Omental fat pad (tissue), 4 donors: ENCODE data around the gene DOCK2. TPM values are rescaled to one million over a fixed set of nuclear protein-coding genes. Genes with fewer than 3 reads are reported as not detected.

Experiments
- ATAC-seq: fragments of 150-250 bp; one replicate; pipeline ENCODE4 v1.9.1; 2016; ENCODE audit warnings: mild to moderate bottlenecking, moderate library complexity; ENCODE audit not compliant: low FRiP score
- DNase-seq: peaks from one replicate; pipeline ENCODE4 v3.0.0-alpha.2; 2019; ENCODE audit warnings: low spot score
- total RNA-seq, 4 donors: library from RNA; depleted of rRNA; stranded (reverse); fragments of >200 nt; gene quantifications; one replicate each; pipeline ENCODE4 v1.1.0, GENCODE V29; 2016
- TF ChIP-seq, protein P1 (sequence below), 3 donors: fragments of 450-650 bp; IDR thresholded peaks; one replicate each; pipeline ENCODE4 v1.5.1; 2016 to 2017; ENCODE audit warnings: antibody characterized with exemption in 3 of 3, mild to moderate bottlenecking in 3 of 3, moderate library complexity in 2 of 3

The DOCK2 gene
- total RNA-seq, 4 donors from 2014 or later, result 28.4 to 55.6 (median 41.3) TPM

DNA sequence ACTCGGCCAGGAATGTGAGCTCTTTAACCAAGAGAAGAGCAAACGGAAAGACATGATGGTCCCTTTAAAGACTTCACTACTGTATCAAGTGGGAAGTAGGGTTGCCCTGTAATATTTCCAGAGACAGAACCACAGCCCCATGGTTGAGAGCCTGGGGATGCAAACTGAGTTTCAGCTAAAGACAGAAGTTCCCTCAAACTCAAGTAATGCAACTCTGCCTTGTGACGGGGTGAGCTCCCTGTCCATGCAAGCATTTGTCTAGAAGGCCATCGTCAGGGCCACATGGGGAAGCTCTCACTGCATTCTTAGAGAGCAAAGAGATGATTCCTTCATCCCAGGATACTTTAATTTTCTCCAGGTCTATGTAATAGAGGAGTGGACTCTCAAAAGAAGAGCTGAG is 260.4 kb downstream of the DOCK2 start:
- TF ChIP-seq, protein P1, sequence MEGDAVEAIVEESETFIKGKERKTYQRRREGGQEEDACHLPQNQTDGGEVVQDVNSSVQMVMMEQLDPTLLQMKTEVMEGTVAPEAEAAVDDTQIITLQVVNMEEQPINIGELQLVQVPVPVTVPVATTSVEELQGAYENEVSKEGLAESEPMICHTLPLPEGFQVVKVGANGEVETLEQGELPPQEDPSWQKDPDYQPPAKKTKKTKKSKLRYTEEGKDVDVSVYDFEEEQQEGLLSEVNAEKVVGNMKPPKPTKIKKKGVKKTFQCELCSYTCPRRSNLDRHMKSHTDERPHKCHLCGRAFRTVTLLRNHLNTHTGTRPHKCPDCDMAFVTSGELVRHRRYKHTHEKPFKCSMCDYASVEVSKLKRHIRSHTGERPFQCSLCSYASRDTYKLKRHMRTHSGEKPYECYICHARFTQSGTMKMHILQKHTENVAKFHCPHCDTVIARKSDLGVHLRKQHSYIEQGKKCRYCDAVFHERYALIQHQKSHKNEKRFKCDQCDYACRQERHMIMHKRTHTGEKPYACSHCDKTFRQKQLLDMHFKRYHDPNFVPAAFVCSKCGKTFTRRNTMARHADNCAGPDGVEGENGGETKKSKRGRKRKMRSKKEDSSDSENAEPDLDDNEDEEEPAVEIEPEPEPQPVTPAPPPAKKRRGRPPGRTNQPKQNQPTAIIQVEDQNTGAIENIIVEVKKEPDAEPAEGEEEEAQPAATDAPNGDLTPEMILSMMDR (IDR thresholded peaks at IDR 0.05), result no peak
- ATAC-seq, result no peak
- no peak for DNase-seq

DNA sequence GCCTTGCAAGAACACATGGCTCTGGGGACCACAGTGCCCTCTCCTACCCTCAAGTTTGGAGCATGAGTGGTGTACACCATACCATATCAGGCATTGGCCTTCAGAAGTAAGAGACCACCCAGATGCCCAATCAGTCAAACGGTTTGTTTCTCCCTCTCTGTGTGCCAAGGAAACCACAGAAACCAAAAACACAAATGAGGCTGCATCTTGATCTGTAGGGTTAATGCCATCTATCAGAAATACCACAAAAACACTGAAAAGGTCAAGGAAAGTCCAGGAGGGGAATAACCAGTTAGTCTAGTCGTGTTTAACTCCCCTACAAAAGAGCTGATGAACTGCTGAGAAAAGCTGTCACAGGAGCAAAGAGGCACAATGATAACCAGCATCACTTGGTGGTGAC is 264.8 kb downstream of the DOCK2 start:
- TF ChIP-seq, protein P1 (IDR thresholded peaks at IDR 0.05), result no peak
- ATAC-seq (no peak), DNase-seq (no peak)

GRCh38 chr5:169904059-169904458 is 267.0 kb downstream of the DOCK2 start:
- DNase-seq (no peak), ATAC-seq (no peak)
- TF ChIP-seq, protein P1 (IDR thresholded peaks at IDR 0.05), result no peak

DNA sequence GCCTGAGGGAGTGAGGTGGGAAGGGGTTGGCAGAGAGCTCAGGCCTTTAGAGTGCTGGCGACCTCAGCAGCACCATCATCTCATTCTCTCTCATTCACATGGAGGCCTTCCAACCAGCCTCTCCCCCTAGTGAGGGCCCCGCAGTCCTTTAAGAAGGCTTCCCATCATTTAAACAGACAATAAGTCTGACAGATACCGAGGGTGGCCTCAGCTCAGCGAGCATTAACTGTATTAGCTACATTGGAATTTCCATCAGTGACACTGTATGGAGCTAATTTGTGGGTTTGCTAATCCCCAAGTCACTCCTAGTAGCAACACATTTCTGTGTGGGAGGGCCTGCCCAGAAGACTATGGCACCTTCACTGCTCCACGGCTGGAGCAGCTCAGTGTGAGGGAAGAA is 267.4 kb downstream of the DOCK2 start:
- TF ChIP-seq, protein P1 (IDR thresholded peaks at IDR 0.05), result no peak
- DNase-seq (no peak), ATAC-seq (no peak)

DNA sequence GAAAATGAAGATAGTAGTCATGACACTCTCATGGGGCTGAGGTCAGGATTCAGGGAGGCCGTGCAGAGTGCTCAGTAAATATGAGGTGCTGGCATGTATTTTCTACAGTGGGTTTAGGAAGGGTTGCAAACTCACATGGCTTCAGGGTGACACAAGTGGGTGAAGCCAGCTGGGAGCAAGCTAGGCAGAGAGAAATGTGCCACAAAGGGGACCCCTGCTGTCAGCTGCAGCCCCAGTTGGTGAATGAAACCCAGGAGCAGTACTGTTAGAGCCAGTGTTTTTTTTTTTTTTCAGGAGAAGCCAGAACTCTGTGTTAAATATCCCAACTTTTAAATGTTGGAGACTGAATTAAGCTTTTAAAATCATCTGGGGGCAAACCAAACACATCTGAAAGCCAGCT is 267.9 kb downstream of the DOCK2 start:
- TF ChIP-seq, protein P1 (IDR thresholded peaks at IDR 0.05), result no peak
- ATAC-seq, result no peak
- DNase-seq, result no peak

DNA sequence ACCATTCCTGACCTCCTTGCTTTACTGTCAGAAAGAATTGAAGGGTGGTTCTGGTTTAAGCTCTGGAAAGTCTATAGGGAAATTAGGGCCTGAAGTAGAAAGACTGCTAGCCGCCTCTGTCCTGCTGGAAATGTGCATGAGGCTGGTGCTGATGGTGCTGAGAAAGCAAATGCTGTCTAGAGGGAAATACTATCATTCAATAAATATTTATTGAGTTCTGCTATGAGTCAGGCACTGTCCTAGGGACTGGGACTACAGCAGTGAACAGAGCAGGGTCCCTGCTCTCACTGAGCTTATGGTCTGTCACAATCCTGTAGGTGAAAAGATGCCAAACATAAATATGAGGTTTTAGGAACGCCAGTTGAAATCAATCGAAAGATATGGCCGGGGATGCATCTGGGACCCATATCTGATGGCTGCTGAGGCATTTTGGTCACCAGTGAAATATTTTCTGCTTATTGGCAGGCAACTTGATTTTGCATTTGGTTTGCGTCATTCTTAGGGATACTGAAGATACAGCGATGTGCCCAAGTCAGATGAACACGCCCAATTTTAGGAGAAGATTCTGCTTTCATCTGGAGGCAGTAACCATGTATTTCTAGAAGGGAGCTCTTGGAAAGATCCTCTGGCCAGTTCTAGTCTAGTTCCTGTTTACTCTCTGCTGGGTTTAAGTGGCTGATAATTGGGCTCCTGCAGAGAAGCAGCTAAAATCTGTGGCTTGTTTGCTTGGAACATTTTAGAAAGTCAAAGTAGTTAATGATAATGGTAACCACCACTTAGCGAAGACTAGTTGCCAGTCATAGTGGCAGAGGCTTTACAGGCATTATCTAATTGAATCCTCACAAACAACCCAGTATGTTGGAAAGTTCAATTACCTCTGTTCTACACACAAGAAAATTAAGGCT is 269.9 kb downstream of the DOCK2 start:
- TF ChIP-seq, protein P1 (IDR thresholded peaks at IDR 0.05), result no peak
- no peak for DNase-seq
- ATAC-seq, result no peak

DNA sequence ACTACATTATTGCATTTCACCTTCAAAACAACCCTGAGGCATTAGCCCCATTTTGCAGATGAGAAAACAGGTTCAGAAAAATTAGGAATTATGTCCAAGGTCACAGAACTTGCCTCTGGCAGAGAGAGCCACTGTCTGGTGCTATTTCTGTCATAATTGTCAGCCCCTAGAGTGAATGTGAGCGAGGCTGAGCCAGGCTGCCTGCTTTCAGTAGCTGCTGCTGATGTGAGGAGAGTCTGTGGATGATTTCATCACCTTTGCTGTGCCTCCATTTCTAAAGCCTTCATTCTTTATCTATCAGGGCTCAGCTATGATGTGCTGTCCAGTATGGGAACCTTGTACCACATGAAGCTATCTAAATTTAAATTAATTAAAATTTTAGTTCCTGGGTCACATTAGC is 271.8 kb downstream of the DOCK2 start:
- DNase-seq (no peak), ATAC-seq (no peak)
- TF ChIP-seq, protein P1 (IDR thresholded peaks at IDR 0.05), result no peak
